Activated CD8-positive, alpha-beta memory T cell treated with anti-CD3 and anti-CD28 coated beads, Interleukin-2, amount 50 U/mL, for 1 hour (primary cell): ENCODE data around the gene MAP3K13.
"Not testable (repeated sequence)": the region's sequence is repeated elsewhere in the genome, so short reads cannot be mapped to it uniquely, and the experiment has no call there.

Experiments used
- DNase-seq: peaks from one replicate; pipeline ENCODE4 v3.0.0-alpha.2; 2020; ENCODE audit errors: extremely low read depth

Gene MAP3K13

GRCh38 chr3:185451432-185451831 lies 88.5 kb downstream of the MAP3K13 start:
- not testable (repeated sequence) for DNase-seq

DNA sequence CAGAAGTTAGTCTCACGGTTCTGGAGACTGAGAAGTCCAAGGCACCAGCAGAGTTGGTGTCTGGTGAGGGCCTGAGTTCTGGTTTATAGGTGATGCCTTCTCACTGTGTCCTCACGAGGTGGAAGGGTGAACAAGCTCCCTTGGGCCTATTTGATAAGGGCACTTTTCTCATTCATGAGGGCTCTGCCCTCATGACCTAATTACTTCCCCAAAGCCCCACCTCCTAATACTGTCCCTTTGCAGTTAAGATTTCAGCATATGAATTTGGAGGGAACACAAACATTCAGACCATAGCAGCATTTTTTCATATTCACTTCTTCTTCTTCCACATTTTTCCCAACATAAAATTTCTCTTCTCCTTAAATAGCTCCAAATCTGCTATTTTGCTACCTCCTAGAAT lies 94.4 kb downstream of the MAP3K13 start:
- no peak for DNase-seq

GRCh38 chr3:185460309-185460708 lies 97.4 kb downstream of the MAP3K13 start:
- DNase-seq: no peak

DNA sequence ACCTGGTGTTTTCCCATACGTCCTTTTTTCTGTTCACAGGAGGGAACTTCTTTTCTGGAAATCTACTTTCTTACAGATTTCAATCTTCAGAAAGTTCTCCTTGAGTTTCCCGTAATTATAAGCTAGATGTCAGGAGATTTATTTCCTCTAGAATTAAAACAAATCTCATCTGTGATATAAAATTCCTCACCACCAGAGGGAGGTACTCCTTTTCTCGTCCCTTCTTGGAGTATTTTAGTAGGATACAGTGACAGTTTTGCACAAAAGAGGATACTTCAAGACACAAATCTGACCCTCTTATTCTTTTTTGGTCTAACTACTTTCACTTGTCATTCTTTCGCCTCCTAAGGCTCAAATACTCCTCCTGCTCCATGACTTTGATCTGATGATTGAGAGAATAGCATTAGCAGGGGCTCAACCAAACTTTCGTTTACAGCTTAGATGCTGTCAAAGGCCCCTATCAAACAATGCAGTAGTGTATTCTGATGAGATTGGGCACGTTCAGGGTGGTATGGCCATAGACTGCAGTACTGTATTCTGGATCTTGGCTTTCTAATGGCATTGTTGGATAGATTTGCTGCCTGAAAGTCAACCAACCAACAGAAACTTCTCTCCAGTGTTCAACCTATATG lies 97.9 kb downstream of the MAP3K13 start:
- no peak for DNase-seq

GRCh38 chr3:185465471-185465870 lies 102.5 kb downstream of the MAP3K13 start:
- DNase-seq: no peak

- not testable (repeated sequence) for DNase-seq
Observed at GRCh38 chr3:185466123-185466522, 103.2 kb downstream of the MAP3K13 start.

DNA sequence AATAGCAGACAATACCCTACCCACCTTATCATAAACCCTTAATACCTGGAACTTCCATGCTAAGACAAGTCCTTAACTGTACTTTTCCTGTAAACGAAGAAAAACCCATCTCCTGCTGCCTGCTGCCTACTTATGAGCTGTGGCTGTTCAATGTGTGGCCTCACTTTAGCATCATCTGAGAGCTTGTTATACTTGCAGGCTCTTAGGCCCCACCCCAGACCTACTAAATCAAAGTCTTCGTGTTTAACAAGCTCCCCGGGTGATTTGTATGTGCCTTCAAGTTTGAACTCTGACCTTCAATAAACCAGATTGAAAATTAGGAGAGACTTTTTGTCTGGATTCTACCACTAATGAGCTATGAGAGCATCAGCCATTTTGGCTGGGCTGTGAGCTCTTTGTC lies 106.6 kb downstream of the MAP3K13 start:
- DNase-seq: no peak

DNA sequence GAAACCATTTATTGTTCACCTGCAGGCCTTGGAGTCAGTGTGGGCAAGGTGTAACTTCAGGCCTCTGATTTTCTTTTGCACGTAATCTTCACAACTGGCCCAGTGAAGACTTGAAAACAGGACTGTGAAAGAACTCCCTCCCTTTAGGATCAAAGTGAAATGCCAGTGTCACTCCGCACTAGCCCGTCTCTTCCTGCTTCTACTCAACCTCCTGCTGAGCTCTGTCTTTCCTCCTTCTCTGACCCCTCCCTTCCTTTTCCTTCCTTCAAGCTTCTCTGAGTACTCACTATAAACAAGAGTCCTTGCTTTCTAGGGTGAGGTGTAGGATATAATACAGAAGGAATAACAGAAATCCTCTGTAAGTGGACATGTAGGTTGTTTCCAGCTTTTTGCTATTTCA lies 107.4 kb downstream of the MAP3K13 start:
- DNase-seq: no peak

DNA sequence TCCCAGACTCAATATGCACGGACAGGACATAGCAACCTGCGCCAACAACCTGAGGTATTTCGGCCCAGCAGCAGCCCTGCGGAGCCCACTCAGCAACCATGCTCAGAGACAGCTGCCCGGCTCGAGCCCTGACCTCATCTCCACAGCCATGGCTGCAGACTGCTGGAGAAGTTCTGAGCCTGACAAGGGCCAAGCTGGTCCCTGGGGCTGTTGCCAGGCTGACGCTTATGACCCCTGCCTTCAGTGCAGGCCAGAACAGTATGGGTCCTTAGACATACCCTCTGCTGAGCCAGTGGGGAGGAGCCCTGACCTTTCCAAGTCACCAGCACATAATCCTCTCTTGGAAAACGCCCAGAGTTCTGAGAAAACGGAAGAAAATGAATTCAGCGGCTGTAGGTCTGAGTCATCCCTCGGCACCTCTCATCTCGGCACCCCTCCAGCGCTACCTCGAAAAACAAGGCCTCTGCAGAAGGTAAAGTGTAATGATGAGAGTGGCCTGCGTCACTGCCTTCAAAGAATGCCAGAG lies 110.4 kb downstream of the MAP3K13 start:
- no peak for DNase-seq

- DNase-seq: not testable (repeated sequence)
Observed at GRCh38 chr3:185474922-185475321, 112.0 kb downstream of the MAP3K13 start.

DNA sequence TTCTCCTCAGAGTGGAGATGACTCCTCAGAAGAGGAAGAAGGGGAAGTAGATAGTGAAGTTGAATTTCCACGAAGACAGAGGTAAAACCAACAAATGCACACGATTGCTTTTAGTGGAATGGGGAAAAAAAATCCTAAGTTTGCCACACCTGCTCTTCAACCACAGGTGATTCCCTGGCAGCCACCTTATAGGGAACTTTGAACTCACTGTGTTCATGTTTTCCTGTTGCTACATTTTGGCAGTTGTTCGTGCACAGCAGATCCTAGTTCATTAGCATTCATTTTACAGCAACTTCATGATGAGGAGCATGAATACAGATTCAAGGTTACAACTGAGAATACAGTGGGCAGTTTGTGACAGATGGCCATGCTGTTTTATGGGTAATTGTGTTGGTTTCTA lies 114.4 kb downstream of the MAP3K13 start:
- DNase-seq: no peak

- no peak for DNase-seq
Observed at GRCh38 chr3:185479373-185479945, 116.5 kb downstream of the MAP3K13 start.

DNA sequence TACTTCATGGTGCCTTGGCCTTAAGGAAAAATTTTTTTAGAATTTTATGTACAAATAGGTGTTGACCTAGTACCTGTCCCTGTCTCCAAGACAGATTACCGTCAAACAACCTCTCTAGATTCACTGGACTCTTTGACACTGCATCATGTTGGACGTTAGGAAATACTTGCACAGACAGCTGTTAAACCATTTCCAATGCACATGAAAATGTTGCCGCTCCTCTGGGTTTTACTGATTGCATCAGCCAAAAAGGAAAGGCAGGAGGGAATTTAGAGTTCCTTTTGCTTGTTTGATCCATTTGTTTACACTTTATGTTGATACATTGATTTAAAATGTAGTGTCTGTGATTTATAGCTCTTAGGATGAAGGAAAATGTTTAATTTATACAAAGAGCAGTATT lies 121.4 kb downstream of the MAP3K13 start:
- DNase-seq: no peak

DNA sequence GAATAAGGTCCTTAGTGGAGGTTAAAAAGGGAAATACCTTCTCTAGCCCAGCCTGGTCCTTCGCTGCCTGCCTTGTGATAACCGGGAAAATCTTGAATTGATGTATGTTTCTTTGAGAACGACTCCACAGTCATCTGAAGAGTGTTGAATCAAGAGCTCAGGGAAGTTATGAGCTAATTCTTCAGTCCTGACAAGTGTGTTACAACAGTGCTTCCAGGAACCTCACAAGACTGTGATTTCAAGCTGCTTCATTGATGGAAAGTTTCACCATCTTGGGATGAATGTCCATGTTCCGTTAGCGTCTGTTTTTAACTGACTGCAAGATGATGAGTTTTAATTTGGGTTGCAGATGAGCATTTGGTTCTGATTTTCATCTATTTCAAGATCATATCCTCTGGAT lies 123.5 kb downstream of the MAP3K13 start:
- DNase-seq: no peak

DNA sequence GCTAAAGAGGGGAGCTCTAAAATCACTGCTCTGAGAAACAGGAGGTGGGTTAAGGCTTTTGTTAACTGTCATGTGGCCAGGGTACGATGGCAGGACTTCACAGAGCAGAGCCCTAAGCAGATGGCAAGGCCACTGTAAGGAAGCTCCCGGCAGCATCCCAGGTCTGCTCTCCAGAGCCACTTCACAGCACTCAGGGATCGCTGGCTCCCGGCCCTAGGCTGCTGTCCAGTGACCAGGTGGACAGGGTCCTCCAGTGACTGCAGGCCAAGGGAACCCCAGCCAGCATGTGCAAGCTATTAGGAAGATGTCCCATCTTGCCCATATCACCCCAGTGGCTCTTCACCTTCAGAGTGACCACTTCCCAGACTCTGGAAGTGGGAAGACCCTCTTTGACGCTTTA lies 125.5 kb downstream of the MAP3K13 start:
- DNase-seq: no peak

DNA sequence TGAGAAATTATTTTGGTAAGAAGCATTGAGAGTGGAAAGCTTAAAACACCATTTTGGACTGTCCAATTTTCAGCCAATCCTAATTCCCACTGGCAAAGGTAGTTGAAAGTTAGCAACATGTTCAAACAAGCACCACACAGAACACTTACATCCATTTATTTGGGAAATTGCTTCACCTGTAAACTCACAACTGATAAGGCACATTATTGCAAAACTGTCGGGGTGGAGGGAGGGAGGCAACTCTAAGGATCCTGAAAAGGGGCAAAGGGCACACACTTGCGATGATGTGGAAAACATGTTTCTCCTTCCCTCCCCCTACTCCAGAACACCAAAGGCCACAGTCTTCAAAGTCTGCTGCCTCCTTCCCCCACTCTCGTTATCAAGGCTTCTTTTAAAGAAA lies 126.5 kb downstream of the MAP3K13 start:
- no peak for DNase-seq

DNA sequence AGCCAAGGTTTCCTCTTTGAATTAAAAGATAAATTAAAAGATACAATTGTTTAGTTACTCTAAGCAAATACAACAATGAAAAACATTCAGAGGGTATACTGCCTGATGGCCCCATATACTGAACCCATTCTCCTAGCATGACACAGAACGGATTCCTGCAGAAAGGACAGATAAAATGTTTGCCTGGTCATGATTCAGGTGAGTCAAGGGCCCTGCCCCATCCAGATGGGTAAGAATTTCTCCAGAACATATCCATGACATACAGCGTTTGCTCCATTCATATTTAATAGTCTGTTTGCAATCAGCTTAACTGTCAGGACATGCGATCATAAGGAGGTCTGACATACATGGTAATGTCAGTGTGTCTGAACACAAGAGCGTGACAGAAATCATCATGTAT lies 127.3 kb downstream of the MAP3K13 start:
- DNase-seq: no peak

DNA sequence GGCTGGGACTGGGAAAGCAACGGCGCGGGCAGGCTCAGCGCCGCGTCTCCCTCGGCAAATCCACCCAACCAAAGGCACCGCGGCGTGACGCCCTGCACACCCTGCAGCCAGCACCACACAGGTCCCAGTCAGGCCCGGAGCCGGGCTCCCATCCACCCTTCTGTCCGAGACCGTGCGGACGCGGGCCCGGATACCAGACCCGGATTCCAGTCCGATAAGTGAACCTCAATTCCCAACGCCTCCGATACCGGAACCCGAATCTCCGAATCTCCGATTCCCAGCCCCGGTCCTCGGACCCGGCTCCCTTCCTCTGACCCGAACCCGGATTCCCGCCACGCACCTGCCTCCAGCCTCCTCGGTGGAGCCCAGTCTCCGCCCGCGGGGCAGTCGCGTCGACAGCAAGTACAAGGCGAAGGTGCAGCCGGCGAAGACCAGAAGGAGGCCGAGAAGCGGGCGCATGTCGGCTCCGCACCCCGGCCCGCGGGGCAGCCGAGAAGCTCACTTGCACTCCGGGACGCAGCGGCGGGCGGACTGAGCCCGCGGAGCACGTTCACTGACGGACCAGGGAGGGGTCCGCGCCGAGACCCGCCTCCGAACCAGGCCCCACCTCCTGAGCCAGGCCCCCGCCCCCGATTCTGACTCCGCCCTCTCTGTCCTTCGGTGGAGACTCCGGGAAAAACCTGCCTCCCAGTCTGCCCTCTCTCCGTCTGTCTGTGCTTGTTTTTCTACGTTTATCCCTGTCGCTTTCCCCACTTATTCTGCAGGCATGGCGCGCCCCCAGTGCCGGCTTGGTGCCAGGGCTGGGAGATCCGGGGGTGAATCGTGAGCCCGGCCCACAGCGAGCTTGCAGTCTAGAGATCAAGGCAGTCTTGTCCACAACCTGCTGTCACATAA lies 135.8 kb downstream of the MAP3K13 start, which contains the start of gene TMEM41A:
TSS of gene TMEM41A (minus strand) at position 533 of the 894 bp plus-strand sequence. CDS start at position 459, 74 bp downstream.
- peak; percentile 52 for DNase-seq

DNA sequence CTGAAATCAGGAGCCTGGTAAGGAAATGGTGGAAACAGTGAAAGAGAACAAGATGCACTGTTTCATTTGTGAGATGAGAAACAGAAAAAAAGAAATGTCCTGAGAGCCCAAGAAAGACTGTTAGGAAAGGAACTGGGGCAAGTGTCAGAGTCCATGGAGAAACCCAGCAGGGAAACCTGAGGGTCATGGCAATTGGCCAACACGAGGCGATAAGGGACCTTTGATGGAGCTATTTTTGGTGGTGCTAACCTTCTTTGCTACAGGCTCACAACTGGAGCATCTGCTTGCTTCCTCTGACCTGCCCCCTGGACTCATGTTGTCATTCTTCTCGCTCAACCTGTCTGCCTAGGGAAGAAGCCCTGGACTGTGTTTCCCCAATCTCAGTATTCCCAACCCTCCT lies 140.1 kb downstream of the MAP3K13 start:
- DNase-seq: no peak

DNA sequence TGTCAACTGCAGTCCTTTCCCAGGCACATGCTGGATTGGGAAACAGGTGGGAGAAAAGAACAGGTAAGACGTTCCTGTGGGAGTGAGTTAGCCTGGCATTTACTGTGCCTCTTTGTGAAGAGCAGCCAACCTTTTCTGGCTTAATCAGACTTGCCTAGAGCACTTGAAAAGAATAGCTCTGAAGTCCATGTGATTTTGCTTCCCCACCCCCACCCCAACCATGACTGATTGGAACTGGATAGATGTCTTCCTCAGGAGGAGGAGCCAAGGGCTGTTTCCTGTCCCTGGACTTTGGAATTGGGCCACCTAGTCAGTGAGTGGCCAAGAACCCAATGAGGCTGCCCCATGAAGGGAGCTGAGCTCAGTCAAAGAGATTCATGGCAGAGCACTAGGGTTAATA lies 140.6 kb downstream of the MAP3K13 start:
- DNase-seq: no peak

GRCh38 chr3:185504636-185505035 lies 141.7 kb downstream of the MAP3K13 start:
- DNase-seq: no peak

DNA sequence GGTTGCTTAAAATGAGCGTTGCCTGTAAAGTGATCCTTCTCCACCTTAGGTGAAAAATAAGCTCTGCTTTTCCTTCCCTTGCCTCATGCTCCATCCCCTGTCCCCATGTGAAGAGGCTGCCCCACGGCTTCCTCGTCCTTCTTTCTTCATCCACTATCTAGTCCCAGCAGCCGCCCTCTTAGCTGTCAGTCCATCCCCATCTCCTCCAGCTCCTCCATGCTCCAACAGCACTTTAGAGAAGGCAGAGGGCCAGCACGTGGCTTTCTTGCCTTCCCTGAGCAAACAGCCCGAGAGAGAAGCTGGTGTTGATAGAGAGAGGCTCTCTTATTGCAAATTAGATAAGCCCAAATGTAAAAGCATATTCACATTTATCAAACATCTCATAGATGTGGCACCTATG lies 144.9 kb downstream of the MAP3K13 start:
- no peak for DNase-seq
